Fibroblast of villous mesenchyme (primary cell): Measurements from ENCODE around the gene RIPK1. TPM values are rescaled to one million over a fixed set of nuclear protein-coding genes. Genes with fewer than 3 reads are reported as not detected.

Experiments
- DNase-seq: peaks from one replicate; pipeline ENCODE4 v3.0.0-alpha.2; 2010; ENCODE audit warnings: low read depth
- H3K4me3 ChIP-seq: 2 replicates; pipeline ENCODE4 v1.5.1; 2011; ENCODE audit warnings: low read depth, mild to moderate bottlenecking, low read length
- total RNA-seq: library from RNA; depleted of rRNA; stranded (reverse); fragments of >200 nt; gene quantifications from 2 replicates; pipeline ENCODE4 v1.2.3, GENCODE V29; 2012
- TF ChIP-seq, protein P1 (sequence below): IDR thresholded peaks from 2 replicates; pipeline ENCODE4 v1.5.1; 2012; ENCODE audit warnings: low read depth, mild to moderate bottlenecking, low read length; ENCODE audit not compliant: insufficient read depth

RIPK1 gene
- total RNA-seq, 1 donor: 28.5 TPM

DNA sequence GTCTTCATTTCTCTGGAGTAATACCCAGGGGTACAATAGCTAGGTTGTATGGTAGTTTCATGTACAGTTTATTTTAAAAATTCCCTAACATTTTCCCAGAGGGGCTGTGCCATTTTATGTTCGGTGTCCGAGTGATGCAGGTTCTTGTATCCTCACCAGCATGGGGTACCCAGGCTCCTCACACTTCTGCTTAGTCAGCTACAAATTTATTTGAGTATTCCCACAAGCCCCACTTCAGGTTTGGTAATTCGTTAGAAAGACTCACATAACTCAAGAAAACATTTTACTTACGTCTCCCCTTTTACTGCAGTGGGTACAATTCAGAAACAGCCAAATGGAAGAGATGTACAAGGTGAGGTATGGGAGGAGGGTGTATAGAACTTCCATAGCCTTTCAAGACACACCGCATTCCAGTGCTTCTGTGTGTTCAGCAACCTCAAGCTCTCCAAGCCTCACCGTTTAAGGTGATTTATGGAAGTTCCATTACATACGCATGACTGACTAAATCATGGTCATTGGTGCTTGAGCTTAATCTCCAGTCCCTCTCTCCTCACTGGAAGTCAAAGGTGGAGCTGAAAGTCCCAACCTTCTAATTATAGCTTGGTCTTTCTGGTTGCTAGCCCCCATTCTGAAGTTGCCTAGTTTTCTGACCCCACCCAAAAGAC, 18.1 kb downstream of the RIPK1 start:
- no peak overlapping the region for H3K4me3 ChIP-seq
- TF ChIP-seq, protein P1, sequence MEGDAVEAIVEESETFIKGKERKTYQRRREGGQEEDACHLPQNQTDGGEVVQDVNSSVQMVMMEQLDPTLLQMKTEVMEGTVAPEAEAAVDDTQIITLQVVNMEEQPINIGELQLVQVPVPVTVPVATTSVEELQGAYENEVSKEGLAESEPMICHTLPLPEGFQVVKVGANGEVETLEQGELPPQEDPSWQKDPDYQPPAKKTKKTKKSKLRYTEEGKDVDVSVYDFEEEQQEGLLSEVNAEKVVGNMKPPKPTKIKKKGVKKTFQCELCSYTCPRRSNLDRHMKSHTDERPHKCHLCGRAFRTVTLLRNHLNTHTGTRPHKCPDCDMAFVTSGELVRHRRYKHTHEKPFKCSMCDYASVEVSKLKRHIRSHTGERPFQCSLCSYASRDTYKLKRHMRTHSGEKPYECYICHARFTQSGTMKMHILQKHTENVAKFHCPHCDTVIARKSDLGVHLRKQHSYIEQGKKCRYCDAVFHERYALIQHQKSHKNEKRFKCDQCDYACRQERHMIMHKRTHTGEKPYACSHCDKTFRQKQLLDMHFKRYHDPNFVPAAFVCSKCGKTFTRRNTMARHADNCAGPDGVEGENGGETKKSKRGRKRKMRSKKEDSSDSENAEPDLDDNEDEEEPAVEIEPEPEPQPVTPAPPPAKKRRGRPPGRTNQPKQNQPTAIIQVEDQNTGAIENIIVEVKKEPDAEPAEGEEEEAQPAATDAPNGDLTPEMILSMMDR: no peak
- DNase-seq: no peak

DNA sequence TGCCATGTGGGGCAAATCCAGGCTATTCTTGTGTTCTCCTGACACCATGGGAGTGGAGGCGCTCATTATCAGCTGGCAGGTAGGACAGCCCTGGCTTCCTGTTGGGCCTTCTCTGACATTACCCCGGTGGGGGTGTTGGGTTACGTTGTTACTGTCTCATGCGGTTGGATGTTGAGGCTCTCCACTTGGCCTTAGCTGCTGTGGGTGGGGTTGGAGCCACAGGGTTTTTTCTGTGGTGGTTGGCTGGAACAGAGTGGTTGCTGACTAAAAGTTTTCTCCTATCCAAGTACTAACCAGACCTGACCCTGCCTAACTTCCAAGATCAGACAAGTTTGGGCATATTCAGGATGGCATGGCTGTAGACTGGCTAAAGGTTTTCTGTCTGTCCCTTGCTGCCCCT, 20.2 kb downstream of the RIPK1 start:
- DNase-seq: peak; percentile 59
- TF ChIP-seq, protein P1: no peak
- no peak overlapping the region for H3K4me3 ChIP-seq

DNA sequence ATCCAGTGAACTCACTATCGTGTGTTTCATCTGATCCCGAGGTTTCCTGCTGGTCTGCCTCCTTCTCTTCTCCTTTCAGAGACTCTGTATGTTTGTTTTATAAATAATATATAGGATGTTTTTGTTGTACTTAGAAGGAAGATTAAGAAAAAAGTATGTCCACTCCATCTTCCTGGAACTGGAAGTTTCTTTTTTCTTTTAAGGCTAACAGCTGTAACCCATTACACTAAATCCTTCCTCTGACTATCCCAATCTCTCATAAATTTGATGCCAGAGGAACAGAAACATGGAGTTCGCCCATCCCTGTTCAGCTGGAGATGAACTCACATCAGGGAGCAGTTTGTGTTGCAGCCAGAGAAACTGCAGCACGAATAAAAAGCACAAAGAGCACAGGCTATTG, 20.7 kb downstream of the RIPK1 start:
- peak; percentile 84 for DNase-seq
- no peak overlapping the region for H3K4me3 ChIP-seq
- TF ChIP-seq, protein P1: no peak

DNA sequence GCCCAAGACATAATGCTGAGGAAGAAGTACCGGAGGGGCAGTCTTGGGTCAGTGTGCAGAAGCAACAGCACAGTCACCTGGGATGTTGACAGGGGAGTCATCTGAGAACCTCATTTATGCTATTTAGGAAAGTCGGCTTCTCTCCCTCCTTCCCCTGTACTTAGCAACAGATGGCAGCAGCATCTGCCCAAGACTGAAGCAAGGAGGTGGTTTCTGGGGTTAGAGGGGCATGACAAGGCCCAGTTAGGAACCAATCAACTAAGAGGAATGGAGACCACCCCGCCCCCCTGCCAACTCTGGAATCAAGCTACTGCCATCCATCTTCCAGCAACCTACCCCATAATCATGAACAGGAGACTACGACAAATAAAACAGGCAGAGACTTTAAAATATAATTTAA, 21.7 kb downstream of the RIPK1 start:
- H3K4me3 ChIP-seq: no peak overlapping the region
- no peak for DNase-seq
- TF ChIP-seq, protein P1: no peak

DNA sequence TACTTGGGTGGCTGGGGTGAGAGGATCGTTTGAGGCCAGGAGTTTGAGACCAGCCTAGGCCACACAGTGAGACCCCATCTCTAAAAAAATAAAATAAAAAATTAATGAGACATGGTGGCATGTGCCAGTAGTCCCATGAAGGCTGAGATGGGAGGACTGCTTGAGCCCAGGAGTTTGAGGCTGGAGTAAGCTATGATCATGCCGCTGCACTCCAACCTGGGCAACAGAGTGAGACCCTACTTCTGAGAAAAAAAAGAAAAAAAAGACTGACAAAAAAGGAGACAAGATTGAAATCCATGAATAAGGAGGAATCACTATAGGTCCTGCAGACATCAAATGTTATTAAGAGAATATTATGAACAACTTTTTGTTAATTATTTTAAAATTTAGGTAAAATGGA, 26.5 kb downstream of the RIPK1 start:
- no peak for DNase-seq
- H3K4me3 ChIP-seq: no peak overlapping the region
- TF ChIP-seq, protein P1: no peak

DNA sequence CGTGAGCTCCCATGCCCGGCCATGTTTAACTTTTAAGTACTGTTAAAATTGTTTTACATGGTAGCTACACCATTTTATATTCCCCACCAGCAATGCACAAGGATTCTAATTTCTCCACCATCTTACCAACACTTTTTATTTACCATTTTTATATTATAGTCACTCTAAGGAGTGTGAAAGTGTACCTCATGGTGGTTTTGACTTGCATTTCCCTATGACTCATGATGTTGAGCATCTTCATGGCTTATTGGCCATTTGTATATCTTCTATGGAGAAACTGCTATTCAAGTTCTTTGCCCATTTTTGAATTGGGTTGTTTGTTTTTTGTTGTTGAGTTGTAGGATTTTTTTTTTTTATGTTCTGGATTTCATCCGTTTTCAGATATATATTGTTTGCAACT, 34.6 kb downstream of the RIPK1 start:
- DNase-seq: no peak
- no peak overlapping the region for H3K4me3 ChIP-seq
- TF ChIP-seq, protein P1: no peak
